Thyroid gland (tissue), 4 donors: ENCODE data around the gene PAFAH1B2. TPM values are rescaled to one million over a fixed set of nuclear protein-coding genes. Genes with fewer than 3 reads are reported as not detected.
"Not testable (repeated sequence)": the region's sequence is repeated elsewhere in the genome, so short reads cannot be mapped to it uniquely, and the experiment has no call there.

Source experiments
- DNase-seq, 2 donors: peaks; one replicate each; pipeline ENCODE4 v3.0.0-alpha.2; 2019
- H3K27ac ChIP-seq, 3 donors: fragments of 200-600 bp; sonication (generic); 1 replicate in 2 of 3; 2 replicates in 1 of 3; pipeline ENCODE4 v1.5.1; 2016 to 2019; ENCODE audit warnings: mild to moderate bottlenecking in 1 of 3, moderate library complexity in 1 of 3
- H3K27me3 ChIP-seq: fragments of 200-600 bp; sonication (generic); one replicate; pipeline ENCODE4 v1.5.1; 2019
- H3K36me3 ChIP-seq, 2 donors: fragments of 200-600 bp; sonication (generic); one replicate each; pipeline ENCODE4 v1.5.1; 2016 to 2019
- H3K4me1 ChIP-seq, 2 donors: fragments of 200-600 bp; sonication (generic); one replicate each; pipeline ENCODE4 v1.5.1; 2017 to 2019
- H3K4me3 ChIP-seq, 3 donors: fragments of 200-600 bp; sonication (generic); replicated peaks in 1 of 3; 1 replicate in 2 of 3; 2 replicates in 1 of 3; pipeline ENCODE4 v1.5.1; 2016; ENCODE audit warnings: mild to moderate bottlenecking in 1 of 3
- H3K9me3 ChIP-seq: fragments of 200-600 bp; sonication (generic); one replicate; pipeline ENCODE4 v1.5.1; 2017
- POLR2A ChIP-seq, 2 donors: fragments of 450-650 bp; IDR thresholded peaks; one replicate each; pipeline ENCODE4 v1.6.1; 2017; ENCODE audit warnings: antibody characterized with exemption in 2 of 2, mild to moderate bottlenecking in 2 of 2, moderate library complexity in 1 of 2
- WGBS, 2 donors: methylation state at CpG; one replicate each; pipeline ENCODE4 v1.1.5; 2017; 5-methylcytosine and 5-hydroxymethylcytosine counted together
- intact Hi-C: fragments of 100-400 bp; cut with DNase I; formaldehyde crosslinking; loops from one replicate; pipeline ENCODE4 v1.15.1; 2023
- total RNA-seq, 4 donors: library from RNA; depleted of rRNA; stranded (reverse); fragments of >200 nt; gene quantifications; one replicate each; pipeline ENCODE4 v1.2.3, GENCODE V29; 2016
- TF ChIP-seq, protein P1 (sequence below), 6 experiments: fragments of 200-600 bp in 3 of 6; fragments of 450-650 bp in 3 of 6; sonication (generic) in 3 of 6; IDR thresholded peaks; one replicate each; pipeline ENCODE4 v1.5.1; 2016 to 2019; ENCODE audit warnings: antibody characterized with exemption in 6 of 6, mild to moderate bottlenecking in 2 of 6, inconsistent platforms in 1 of 6, moderate library complexity in 1 of 6

PAFAH1B2 gene
- total RNA-seq, 4 donors from 2014 or later, result 107 to 128 (median 118) TPM

DNA sequence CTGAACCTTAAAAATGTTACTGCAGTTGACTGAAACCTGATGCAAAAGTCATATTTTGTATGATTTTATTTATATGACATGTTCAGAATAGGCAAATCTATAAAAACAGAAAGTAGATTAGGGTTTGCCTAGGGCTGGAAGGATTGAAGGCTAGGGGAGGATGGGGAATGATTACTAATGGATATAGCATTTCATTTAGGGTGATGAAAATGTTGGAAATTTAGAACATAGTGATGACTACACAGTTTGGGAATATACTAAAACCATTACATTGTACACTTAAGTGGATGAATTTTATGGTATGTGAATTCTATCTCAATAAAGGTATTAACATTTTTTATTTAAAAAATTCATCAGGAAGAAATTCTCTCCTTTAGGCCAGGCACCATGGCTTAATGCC is 22.9 kb upstream of the PAFAH1B2 start:
- intact Hi-C loops, result no loop called here
- Histone ChIP-seq H3K4me3 (no peak overlapping the region), H3K27me3 (no peaks in the 10 kb centered on the region), H3K9me3 (no peaks in the 10 kb centered on the region), H3K27ac (no peak overlapping the region), H3K36me3 (no peaks in the 10 kb centered on the region), H3K4me1 (peaks cover 0 to 5% of the 10 kb centered on the region in 2 donors)
- TF ChIP-seq, protein P1, sequence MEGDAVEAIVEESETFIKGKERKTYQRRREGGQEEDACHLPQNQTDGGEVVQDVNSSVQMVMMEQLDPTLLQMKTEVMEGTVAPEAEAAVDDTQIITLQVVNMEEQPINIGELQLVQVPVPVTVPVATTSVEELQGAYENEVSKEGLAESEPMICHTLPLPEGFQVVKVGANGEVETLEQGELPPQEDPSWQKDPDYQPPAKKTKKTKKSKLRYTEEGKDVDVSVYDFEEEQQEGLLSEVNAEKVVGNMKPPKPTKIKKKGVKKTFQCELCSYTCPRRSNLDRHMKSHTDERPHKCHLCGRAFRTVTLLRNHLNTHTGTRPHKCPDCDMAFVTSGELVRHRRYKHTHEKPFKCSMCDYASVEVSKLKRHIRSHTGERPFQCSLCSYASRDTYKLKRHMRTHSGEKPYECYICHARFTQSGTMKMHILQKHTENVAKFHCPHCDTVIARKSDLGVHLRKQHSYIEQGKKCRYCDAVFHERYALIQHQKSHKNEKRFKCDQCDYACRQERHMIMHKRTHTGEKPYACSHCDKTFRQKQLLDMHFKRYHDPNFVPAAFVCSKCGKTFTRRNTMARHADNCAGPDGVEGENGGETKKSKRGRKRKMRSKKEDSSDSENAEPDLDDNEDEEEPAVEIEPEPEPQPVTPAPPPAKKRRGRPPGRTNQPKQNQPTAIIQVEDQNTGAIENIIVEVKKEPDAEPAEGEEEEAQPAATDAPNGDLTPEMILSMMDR (IDR thresholded peaks at IDR 0.05), result no peak
- no peak for TF ChIP-seq POLR2A (IDR thresholded peaks at IDR 0.05)
- DNase-seq, result no peak

DNA sequence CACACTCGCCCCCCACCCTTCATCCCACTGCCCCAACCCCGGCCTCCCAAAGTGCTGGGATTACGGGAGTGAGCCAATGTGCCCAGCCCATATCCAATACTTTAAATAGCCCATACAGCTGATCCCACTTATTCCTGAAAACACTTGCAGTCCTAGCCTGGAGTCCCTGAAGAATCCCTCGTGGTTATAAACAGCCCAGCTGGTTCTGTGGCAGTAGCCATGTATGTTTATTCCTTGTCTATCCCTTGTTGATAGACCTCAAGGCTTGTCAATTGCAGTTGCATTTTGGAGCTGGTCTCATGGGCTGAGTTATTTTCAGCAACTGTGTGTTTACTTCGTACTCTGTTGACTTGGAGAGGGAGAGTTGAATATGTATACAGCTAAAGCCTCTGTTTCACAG is 21.5 kb upstream of the PAFAH1B2 start:
- H3K4me3 ChIP-seq, result no peak overlapping the region
- H3K27ac ChIP-seq, result no peak overlapping the region
- intact Hi-C loops, result no loop called here
- H3K4me1 ChIP-seq, result peaks cover 0 to 5% of the 10 kb centered on the region in 2 donors
- no peak for DNase-seq
- no peaks in the 10 kb centered on the region for H3K36me3 ChIP-seq
- TF ChIP-seq POLR2A (IDR thresholded peaks at IDR 0.05), result no peak
- TF ChIP-seq, protein P1 (IDR thresholded peaks at IDR 0.05), result no peak
- no peaks in the 10 kb centered on the region for H3K27me3 ChIP-seq
- H3K9me3 ChIP-seq, result no peaks in the 10 kb centered on the region
- 67 to 75% methylated on average over 5 of the region's 5 CpGs for WGBS, 2 donors

DNA sequence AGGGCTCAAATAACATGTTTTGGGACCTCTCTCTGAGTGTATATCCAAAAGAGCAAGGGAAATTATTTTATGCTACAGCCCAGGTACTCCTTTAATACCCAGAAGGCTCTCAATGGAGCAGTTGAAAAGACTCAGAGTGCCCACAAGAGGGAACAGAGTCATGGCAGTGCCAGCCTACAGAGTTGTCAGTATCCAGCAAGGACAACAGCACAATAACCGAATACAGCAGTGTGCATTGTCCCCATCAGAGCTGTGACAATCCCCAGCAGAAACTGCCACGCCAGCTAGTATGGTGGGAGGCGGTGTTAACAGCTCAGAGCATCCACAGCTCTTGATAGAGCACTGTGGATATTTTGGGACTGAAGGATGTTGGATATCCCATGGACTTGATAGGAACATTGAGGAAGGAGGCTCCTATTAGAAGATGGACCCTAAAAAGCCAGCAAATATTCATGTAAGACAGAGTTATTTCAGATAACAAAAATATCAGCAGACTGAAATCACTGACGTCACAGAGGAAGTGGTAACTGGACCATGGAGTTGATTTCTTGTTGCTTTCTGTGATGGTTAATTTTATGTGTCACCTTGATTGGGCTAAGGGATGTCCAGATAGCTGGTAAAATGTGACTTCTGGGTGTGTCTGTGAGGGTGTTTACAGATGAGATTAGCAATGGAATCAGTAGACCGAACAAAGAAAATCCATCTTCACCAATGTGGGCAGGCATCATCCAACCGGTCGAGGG is 17.7 kb upstream of the PAFAH1B2 start:
- Histone ChIP-seq H3K27ac (no peak overlapping the region), H3K4me3 (no peak overlapping the region), H3K36me3 (no peaks in the 10 kb centered on the region), H3K27me3 (no peaks in the 10 kb centered on the region), H3K4me1 (peaks cover 0 to 5% of the 10 kb centered on the region in 2 donors), H3K9me3 (no peaks in the 10 kb centered on the region)
- TF ChIP-seq POLR2A (IDR thresholded peaks at IDR 0.05), result no peak
- TF ChIP-seq, protein P1 (IDR thresholded peaks at IDR 0.05), result no peak
- DNase-seq, result no peak
- WGBS, 2 donors, result 81 to 88% methylated on average over 7 of the region's 7 CpGs
- intact Hi-C loops, result no loop called here

DNA sequence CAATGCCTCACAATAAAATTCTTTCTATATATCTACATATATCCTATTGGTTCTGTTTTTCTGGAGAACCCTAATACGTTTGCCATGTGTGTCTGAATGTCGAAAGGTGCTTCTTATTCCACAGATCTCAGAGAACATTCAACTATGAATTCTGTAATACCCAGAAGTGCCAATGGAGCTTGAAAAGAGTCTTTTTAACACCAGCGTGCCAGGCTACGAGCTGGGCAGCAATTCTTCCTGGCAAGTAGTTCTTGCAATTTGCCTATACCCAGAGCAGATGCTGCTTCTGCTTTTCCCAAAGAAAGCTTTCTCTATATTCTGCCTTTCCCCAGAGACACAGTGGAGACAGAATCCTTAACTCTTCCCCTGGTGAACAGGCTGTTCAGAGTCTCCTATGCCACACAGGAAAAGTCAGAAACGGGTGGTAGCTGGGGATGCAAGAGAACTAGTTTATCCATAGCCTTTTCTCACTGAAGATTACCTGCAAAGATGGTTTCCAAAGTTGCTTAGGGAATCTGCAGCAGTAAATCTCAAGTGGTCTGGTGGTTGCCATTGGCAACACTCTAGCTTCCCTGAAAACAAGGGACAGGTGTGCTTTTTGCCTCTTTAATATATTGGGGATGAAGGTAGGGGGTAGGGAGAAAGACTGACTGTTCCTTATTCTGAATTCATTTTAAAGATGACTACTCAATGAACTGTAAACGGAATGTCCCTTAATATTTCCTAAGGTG is 16.8 kb upstream of the PAFAH1B2 start:
- intact Hi-C loops, result no loop called here
- 69 to 84% methylated on average over 6 of the region's 6 CpGs for WGBS, 2 donors
- no peaks in the 10 kb centered on the region for H3K9me3 ChIP-seq
- TF ChIP-seq POLR2A (IDR thresholded peaks at IDR 0.05), result no peak
- TF ChIP-seq, protein P1 (IDR thresholded peaks at IDR 0.05), result no peak
- DNase-seq, result no peak
- H3K27me3 ChIP-seq, result no peaks in the 10 kb centered on the region
- H3K27ac ChIP-seq, result no peak overlapping the region
- no peaks in the 10 kb centered on the region for H3K36me3 ChIP-seq
- H3K4me1 ChIP-seq, result peaks cover 0 to 5% of the 10 kb centered on the region in 2 donors
- H3K4me3 ChIP-seq, result no peak overlapping the region

DNA sequence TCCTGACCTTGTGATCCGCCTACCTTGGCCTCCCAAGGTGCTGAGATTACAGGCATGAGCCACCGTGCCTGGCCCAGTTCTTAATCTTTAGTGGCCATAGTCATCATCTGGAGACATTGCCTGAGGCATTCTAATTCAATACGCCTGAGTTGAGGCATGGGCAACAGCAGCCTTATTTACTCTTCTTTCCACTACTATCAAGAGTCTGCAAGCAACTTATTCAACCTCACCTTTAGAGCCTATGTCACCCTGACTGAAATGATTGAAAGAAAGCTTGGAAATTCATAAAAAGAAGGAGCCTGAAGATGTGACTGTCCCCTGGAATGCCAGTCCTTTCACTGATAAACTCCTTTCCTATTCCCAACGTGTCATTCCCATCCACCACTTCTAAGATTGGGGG is 15.8 kb upstream of the PAFAH1B2 start:
- no peaks in the 10 kb centered on the region for H3K36me3 ChIP-seq
- 75 to 91% methylated on average over 4 of the region's 4 CpGs for WGBS, 2 donors
- H3K27me3 ChIP-seq, result no peaks in the 10 kb centered on the region
- no peak for TF ChIP-seq POLR2A (IDR thresholded peaks at IDR 0.05)
- TF ChIP-seq, protein P1 (IDR thresholded peaks at IDR 0.05), result no peak
- H3K9me3 ChIP-seq, result no peaks in the 10 kb centered on the region
- no peaks in the 10 kb centered on the region for H3K4me1 ChIP-seq
- H3K4me3 ChIP-seq, result no peak overlapping the region
- intact Hi-C loops, result no loop called here
- no peak for DNase-seq
- no peak overlapping the region for H3K27ac ChIP-seq

DNA sequence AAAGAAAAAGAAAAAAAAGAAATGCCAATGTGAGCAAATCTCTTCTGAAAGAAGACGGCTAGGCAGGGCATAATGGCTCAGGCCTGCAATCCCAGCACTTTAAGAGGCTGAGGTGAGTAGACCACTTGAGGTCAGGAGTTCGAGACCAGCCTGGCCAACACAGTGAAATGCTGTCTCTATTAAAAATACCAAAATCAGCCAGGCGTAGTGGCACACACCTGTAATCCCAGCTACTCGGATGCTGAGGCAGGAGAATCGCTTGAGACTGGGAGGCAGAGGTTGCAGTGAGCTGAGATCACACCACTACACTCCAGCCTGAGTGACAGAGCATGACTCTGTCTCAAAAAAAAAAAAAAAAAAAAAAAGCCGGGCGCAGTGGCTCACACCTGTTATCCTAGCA is 13.7 kb upstream of the PAFAH1B2 start:
- H3K4me1 ChIP-seq, DNase-seq, H3K27me3 ChIP-seq, H3K27ac ChIP-seq, H3K4me3 ChIP-seq, H3K9me3 ChIP-seq, H3K36me3 ChIP-seq, intact Hi-C loops: not testable (repeated sequence)
- WGBS, 2 donors, result 89 to 95% methylated on average over 7 of the region's 7 CpGs
